ENCODE data around the gene IL31RA.

The IL31RA gene

DNA sequence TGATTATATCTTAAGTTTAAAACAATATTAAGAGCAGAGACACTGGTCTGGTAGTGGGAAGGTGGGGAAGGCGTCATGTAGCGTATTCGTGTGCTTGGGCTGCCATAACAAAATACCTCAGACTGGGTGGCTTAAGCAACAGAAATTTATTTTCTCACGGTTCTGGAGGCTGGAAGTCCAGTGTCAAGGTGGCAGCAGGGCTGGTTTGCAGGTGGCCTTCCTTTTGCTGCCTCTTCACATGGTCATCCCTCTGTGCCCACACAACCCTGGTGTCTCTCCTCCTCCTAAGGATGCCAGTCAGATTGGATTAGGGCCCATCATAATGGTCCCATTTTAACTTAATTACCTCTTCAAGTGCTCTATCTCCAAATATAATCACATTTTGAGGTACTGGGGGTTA, 9.6 kb downstream of the IL31RA start:
- DNase-seq = no peak

DNA sequence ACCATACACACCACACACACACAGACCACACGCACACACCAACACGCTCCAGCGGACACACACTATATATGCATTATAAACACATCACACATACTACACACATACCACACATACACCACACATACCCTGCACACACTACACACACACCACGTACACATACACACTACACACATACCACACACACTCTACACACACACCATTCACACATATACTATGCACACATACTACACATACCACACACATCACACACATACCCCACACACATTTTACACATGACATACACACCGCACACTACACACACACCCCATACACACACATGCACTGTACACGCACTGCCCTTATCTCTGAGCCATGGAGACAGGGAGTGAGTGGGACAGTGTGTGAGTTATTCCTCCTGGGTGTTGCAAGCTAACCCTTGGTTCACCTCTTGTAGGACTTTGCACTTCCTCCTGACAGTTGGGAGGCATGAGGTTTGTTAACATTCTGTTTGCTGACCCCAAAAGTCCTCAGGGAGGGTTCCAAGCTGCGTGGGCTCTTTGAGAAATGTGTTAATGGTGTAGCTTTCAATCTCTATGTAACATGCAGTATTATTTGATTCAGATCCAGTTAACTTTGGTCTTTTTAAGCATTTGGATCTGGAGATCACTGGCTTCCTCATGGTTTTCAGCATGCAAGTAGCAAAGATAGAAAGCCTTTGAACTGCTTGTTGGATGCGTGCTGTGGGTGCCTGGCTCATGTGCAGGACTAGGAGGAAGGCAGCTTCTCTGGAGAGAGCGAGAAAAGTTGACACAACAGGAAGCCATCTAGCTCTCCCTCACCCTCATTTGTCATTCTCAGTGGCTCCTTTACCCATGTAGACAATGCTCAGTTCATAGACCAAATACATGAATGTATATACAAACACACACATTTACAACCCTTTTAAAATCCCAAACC, 13.7 kb downstream of the IL31RA start:
- DNase-seq = peak; percentile 34 to 41

DNA sequence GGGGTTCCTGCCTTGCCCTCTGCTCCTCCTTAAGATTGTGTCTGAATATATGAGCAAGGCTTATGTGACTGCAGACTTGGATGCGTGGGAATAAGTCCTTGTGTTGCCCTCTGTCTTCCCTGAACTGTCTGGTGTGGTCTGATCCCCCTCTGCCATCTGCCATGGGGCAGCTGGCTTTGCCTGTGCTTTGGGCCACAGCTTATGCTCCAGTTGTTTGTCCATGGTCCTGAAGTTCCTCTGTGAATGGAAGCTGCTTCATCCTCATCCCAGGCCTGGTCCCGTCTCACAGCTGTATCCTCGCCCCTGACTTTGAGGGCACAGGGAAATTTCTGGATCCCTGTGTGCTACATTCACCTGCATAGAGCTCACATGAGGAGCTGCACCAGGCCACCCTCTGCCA, 14.7 kb downstream of the IL31RA start:
- DNase-seq = peak in 1 of 2 experiments; percentile 0

DNA sequence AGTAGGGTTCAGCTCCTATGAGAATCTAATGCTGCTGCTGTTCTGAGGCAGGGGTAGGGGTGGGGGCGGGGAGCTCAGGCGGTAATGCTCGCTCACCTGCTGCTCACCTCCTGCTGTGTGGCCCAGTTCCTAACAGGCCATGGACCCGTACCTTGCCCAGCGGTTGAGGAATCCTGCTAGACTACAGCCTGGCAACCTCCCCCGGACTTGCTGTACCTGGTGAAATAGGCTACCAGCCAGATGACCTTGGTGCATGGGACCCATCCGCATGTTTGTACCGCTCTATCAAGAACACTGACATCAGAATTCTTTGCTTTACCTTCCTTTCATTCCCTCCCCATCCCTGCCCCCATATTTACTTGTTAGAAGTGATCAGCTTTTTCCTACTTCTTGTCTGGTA, 15.3 kb downstream of the IL31RA start:
- DNase-seq = no peak

DNA sequence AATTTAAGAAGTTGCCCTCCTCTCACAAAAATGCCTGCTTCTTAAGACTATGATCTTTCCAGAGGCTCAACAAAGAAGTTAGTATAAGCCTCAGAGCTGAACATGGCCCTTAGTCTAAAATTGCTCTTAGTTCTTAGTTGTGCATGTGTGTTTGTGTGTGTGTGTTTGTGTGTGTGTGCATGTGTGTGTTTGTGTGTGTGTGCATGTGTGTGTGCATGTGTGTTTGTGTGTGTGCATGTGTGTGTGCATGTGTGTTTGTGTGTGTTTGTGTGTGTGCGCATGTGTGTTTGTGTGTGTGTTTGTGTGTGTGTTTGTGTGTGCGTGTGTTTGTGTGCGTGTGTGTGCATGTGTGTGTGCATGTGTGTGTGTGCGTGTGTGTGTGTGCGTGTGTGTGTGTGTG, 15.8 kb downstream of the IL31RA start:
- no peak for DNase-seq

DNA sequence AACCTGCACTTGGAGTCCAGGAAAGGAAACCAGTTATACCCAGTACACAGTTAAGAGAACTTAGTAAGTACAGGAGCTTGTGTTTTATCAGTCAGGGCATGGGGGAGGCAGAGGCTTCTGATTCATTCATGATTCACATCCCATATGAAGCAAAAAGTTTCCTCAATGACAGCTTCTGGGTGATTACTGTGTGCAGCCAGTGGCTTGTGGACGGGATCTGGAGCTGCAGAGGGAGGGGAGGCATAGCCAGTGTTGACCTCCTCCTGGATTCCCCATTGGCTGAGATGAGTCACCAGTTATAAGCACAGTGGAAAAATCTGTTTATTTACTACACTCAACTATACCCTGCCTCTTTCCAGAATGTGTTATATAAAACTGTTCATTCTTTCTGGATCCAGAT, 17.7 kb downstream of the IL31RA start:
- peak in 1 of 2 experiments; percentile 8 for DNase-seq

DNA sequence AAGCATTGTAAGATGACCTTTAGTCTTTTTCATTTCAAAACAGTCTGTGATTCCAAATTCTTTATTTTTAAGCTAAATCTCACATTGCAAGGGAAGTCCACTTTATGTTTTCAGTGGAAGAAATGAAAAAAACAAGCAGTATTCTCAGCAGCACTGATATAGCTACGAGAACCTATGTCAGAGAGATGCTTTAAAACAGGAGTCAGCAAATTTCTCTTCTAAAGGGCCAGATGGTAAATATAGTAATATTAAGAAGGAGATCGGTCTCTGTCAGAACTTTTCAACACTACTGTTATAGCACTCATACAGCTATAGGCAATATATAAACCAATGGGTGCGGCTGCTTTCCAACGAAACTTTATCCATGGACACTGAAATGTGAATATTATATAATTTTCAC, 18.7 kb downstream of the IL31RA start:
- DNase-seq = no peak

DNA sequence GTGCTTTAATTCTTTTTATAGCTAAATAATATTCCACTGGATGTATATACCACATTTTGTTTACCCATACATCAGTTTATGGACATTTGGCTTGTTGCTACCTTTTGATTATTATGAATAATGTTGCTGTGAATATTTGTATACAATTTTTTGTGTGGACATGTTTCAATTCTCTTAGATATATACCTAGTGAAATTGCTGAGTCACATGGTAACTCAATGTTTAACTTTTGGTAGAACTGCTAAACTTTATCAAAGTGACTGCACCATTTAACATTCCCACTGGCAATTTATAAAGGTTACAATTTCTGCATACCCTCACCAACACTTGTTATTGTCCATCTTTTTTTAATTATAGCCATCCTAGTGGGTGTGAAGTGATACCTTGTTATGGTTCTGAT, 22.1 kb downstream of the IL31RA start:
- no peak for DNase-seq

DNA sequence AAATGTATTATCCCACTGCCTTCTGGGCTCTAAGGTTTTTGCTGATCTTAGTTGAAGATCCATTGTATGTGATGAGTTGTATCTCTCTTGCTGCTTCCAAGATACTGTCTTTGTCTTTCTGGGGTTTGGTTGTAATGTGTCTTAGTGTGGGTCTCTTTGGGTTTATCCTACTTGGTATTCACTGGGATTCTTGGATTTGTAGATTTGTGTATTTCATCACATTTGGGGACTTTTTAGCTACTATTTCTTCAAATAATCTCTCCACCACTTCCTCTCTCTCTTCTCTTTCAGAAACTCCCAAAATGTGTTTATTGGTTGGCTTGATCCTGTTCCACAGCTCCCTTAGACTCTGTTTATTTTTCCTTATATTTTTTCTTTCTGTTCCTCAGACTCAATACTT, 26.5 kb downstream of the IL31RA start:
- no peak for DNase-seq

DNA sequence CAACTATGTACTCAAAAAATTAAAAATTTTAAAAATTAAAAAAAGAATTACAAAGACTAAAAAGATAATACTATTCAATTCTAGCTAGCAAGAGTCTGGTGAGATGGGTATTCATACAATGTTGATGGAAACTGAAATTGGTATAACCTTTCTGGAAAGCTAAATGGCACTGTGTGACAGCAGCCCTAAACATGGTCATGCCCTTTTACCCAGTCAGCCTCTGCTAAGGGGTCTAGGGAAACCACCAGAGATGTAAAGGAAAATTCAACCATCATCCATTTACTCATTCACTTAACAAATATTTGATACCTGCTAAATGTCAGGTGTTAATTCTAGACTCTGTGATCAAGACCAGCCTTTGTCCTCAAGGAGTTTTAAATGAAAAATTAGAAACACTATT, 29.3 kb downstream of the IL31RA start:
- DNase-seq = no peak

DNA sequence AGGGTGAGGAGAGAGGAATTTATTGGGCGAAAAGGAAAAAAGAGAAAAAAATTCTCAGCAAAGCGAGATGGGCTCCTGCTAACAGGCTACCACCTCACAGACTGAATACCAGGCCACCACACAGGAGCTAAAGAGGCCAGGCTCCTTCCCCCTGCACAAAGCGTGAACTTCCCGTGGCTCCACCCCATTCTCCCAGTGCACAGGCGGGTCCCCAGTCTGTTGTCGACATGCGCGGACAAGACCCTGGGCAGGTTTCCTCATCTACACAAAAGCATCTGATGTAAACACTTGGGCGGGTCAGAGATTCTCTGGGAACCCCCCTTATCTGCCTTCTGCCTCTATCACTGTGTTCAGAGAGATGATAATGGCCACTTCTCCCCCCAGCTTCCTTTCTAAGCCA, 34.2 kb downstream of the IL31RA start:
- no peak for DNase-seq

DNA sequence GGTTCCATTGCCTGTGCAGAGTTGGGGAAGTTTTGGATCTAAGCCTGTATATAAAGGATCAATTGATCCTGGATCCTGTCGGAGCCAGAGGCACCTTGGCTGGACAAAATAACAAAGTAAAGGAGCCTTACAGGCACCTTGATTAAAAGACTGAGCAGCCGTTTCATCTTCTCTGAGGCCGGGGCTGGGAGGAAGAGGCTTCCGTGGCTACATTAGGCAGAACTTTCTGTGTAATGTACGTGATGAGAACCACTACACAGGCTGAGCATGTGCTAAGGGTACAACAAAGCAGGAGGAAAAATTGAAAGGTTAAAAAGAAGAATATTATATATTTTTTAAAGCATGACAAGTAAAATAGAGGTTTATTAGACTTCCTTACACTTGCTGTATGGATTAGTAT, 37.0 kb downstream of the IL31RA start:
- no peak for DNase-seq

DNA sequence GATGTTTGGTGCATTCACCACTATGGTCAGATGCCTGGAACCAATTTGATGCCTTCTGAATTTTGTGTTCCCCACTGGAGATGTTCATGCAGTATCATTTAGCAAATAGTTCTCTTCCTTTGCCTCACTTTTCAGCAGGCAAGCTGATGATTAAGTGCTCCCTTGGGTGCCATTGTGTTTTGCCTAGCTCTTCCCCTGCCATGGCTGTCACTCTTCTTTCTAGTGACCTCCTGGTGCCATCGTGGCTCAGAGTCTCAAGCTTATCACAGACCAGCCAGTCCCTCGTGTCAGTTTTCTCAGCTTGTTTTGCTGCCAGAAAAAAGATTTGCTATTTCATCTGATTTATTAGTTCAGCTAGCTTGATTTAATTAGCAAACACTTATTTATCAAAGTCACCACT, 41.3 kb downstream of the IL31RA start:
- DNase-seq = no peak

DNA sequence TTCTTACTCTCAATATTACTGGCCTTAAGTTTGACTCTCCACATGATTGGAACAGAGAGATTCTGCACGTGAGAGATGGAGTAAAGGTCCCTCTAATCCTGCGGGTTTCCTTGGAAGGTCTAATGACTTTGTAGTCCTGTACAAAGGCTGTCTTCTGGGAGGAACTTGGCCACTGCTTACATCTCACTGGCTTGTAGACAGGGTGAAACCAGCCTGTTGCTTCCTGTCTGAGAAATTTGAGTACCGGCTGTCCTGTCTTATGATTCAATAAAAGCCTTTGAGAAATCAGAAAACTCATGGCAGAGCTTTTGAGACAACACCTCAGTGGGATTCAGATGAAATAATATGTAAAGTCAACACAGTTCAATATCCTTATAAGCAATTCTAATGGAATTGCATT, 43.0 kb downstream of the IL31RA start:
- no peak for DNase-seq

DNA sequence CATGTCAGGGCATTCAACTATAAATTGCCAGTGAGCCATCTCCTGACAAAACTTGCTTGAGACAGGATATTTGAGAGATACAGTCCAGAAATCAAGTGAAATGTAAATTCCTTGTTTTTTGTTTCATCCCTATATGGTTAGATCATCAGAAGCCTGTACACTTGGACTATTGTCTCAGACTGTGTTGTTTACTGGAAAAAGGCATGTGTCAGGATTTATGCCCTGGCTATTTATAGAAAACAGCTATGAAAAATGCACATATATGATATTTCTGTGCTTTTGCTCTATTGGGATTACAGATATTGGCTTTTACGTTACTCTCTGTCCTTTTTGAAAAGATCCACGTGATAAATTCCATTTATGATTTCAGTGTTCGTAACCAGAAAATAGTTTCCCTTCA, 44.2 kb downstream of the IL31RA start:
- no peak for DNase-seq

DNA sequence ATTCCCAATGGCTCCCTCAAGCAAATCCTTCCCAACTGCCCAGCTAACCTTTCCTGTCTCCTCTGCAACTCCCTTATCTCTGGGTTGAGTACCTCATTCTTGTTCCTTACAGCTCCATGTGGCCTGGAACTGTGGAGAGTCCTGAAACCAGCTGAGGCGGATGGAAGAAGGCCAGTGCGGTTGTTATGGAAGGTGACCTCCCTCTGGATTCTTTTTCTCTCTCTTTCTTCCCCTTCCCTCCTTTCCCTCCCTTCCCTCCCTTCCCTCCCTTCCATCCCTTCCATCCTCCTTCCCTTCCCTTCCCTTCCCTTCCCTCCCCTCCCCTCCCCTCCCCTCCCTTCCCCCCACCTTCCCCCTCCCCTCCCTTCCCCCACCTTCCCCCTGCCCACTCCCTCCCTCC, 45.1 kb downstream of the IL31RA start:
- DNase-seq = no peak

DNA sequence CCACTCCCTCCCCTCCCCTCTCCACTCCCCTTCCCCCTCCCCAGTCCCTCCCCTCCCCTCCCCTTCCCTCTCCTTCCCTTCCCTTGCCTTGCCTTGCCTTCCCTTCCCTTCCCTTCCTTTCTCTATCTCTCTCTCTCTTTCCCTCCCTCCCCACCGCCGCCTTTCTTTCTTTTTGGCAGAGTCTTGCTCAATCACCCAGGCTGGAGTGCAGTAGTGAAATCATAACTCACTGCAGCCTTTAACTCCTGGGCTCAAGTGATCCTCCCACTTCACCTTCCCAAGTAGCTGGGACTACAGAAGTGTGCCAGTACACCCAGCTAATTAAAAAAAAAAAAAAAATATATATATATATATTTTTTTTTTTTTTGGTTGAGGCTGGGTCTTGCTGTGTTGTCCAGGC, 45.5 kb downstream of the IL31RA start:
- no peak for DNase-seq

DNA sequence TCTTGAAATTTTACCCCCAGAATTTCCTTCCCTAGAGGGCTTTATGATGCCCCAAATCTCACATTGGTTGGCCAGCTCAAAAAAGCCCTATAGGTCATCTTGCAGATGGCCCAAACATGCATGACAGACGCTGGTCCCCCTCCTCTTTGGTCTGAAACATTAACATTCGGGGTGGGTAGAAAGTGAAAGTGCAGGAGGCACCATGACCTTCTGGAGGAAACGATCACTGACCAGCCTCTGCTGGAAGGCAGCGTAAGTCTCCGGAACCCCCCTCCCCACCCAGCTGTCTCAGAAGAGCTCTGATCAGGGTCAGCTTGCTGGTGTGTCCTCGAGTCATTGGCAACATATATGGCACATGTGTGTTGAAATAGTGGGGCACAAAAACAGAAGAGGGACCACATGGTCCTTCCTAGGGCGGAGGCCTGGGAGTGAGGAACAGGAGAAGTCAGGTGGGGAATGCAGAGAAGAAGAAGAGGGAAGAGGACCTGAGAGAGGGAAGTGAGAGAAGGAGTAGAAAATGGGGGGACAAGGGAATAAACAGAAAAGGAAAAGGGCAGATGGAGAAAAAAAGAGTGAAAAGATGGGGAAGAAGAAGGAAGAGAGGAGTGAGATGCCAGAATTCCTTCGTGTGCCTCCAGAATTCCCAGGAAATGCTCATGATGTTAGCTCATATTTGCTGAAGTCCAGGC, 46.2 kb downstream of the IL31RA start:
- no peak for DNase-seq

DNA sequence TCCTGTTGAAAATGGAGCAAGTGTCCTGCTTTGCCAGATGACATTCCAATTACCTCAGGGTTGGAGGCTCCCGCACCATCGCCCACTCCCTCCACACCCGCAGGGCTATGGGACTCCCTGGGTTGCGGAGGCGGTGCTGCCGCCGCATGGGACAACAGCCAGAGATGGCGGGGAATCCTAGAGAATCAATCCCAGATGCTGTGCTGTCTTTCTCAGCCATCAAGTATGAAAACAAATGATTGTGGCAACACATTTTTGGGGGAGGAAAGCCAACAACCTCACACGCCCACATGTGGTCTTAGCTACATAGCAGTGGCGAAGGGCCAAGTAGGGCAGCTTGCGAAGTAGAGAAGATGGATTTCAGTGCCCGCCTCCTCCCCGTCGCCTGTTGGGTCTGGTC, 46.7 kb downstream of the IL31RA start:
- DNase-seq = no peak

DNA sequence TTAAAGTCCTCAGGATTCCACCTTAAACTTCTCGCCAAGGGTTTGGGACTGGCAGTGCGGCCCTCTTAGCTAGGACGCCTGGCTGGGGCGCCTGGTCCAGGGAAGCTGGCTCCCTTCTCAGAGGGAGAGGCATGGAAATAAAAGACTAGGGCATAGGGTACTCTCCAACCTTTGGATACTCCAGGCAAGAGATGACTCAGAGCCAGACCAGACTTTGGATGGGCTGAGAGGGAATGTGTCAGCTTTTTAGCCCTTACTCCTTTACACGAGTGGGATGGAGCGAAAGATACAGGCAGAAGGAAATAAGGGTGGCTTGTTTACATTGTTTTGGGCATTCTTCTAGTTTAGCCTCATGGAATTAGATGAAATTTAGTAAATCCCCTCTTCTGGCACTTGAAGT, 48.2 kb downstream of the IL31RA start:
- DNase-seq = no peak

DNA sequence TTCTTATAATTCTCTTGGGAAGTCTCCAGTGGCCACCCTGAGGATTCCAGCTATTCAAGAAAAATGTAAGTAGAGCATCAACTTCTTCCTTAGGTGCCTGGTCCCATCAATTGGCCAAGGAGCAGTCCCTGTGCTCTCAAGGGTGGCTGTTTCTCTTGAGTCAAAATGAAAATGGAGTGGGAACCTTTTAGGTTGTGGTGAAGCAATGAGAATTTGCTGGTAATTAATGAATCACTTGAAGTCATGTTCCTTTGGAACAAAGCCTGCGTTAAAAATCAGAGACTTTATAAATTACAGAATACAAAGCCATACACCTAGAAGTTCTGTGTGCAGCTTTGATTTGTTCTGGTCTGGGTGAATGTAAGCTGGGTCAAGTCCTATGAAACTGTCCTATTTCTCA, 48.9 kb downstream of the IL31RA start:
- DNase-seq = no peak

DNA sequence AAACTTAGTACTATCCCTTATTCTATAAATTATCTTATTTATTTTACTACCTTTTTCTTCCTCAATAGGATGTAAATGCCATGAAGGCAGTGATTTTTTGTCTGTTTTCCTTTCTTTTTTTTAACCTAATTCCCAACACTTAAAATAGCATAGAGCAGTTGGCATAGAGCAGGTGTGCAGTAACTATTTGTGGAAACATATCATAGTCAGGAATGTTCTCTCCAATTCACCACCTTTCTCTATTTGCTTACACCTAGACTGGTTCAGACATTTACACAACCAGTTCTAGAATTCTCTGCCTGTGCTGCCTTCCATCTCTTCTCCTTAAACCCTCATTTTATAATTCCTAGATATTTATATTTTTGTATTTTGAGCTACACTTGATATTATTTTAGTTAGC, 49.6 kb downstream of the IL31RA start:
- no peak for DNase-seq

DNA sequence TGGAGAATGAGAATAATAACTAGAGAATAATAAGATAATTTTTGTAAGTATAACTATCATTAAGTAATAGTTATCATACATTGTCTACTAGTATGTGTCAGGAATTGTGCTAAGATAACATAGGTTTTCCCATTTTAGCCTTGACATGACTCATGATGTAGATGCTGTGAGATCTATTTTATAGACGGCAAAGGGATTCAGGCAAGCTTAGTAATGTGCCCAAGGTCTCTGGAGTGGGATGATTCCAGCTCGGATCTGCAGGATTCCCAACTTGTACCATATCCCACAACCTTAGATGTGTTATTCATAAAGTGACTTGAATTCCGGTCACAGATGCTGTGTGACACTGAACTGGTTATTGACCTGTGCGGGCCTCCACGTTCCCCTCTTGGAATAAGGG, 51.5 kb downstream of the IL31RA start:
- no peak for DNase-seq

DNA sequence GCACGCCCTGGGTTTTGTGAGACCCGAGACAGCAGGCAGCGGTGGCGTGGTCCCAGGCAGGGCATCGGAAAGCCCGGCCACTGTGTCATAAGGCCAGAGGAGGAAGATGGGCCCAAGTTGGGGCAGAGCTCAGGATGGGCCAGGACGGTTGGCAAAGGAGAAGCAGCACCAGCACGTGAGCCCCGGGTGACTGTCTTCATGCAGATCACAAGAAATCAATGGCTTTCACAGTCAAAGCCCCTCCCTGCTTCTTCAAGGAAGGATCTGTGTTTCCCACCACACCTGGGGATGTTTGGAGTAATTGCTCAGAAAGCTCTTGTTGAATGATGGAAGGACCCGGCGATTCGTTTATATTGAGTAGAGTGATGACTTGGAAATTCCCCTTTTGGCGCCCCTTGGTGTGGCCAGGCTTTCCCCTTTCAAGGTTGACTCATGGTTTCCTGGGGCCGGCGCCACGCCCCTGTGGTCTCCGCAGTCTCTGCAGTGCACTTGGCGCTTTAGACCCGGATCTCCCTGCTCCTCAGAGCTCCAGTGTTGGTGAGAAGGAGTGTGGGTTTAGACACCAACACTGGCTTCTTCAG, 52.1 kb downstream of the IL31RA start:
- no peak for DNase-seq
